ENCODE measurements around the gene PNP. TPM values are rescaled to one million over a fixed set of nuclear protein-coding genes. Genes with fewer than 3 reads are reported as not detected.

Gene PNP
- total and polyA plus RNA-seq, 8 donors: 6.2 to 24.0 (median 9.2) TPM

GRCh38 chr14:20508367-20508766 is 39.2 kb downstream of the PNP start:
- WGBS, 2 donors: 81 to 88% methylated on average over 8 of the region's 8 CpGs
- Histone ChIP-seq H3K36me3 (no peaks in the 10 kb centered on the region), H3K27me3 (no peaks in the 10 kb centered on the region), H3K27ac (no peak overlapping the region), H3K9me3 (no peaks in the 10 kb centered on the region), H3K4me3 (no peak overlapping the region), H3K4me1 (no peaks in the 10 kb centered on the region)
- intact Hi-C loops (cut with DNase I): no loop called here
- no peak for TF ChIP-seq CTCF (IDR thresholded peaks at IDR 0.05)
- ATAC-seq (no peak), FAIRE-seq (no peak), DNase-seq (no peak)

GRCh38 chr14:20512177-20512905 is 43.1 kb downstream of the PNP start:
- no peak overlapping the region for H3K27ac ChIP-seq
- TF ChIP-seq CTCF (IDR thresholded peaks at IDR 0.05): no peak
- no peak for FAIRE-seq
- H3K4me1 ChIP-seq: no peaks in the 10 kb centered on the region
- no peak overlapping the region for H3K4me3 ChIP-seq
- no peak for DNase-seq
- intact Hi-C loops (cut with DNase I): no loop called here
- WGBS, 2 donors: 46 to 54% methylated on average over 7 of the region's 7 CpGs
- H3K27me3 ChIP-seq: no peaks in the 10 kb centered on the region
- H3K36me3 ChIP-seq: no peaks in the 10 kb centered on the region
- ATAC-seq: no peak
- no peaks in the 10 kb centered on the region for H3K9me3 ChIP-seq

- H3K36me3 ChIP-seq: no peaks in the 10 kb centered on the region
- intact Hi-C loops (cut with DNase I): no loop called here
- FAIRE-seq (no peak), ATAC-seq (no peak), DNase-seq (no peak)
- H3K4me3 ChIP-seq: no peak overlapping the region
- TF ChIP-seq CTCF (IDR thresholded peaks at IDR 0.05): no peak
- 54% methylated on average over 4 of the region's 4 CpGs for WGBS, 2 donors
- H3K4me1 ChIP-seq: no peaks in the 10 kb centered on the region
- no peaks in the 10 kb centered on the region for H3K27me3 ChIP-seq
- H3K27ac ChIP-seq: no peak overlapping the region
- H3K9me3 ChIP-seq: no peaks in the 10 kb centered on the region
Observed at GRCh38 chr14:20515846-20516245, 46.6 kb downstream of the PNP start.

GRCh38 chr14:20516921-20517320 is 47.7 kb downstream of the PNP start:
- Histone ChIP-seq H3K27ac (no peak overlapping the region), H3K27me3 (no peaks in the 10 kb centered on the region), H3K4me1 (no peaks in the 10 kb centered on the region), H3K9me3 (no peaks in the 10 kb centered on the region), H3K36me3 (no peaks in the 10 kb centered on the region), H3K4me3 (no peak overlapping the region)
- FAIRE-seq: no peak
- no peak for DNase-seq
- ATAC-seq: no peak
- no peak for TF ChIP-seq CTCF (IDR thresholded peaks at IDR 0.05)
- intact Hi-C loops (cut with DNase I): no loop called here
- WGBS, 2 donors: 73 to 74% methylated on average over 4 of the region's 4 CpGs

GRCh38 chr14:20522332-20522731 is 53.1 kb downstream of the PNP start:
- Histone ChIP-seq H3K9me3 (no peaks in the 10 kb centered on the region), H3K27me3 (peaks cover 0 to 3% (median 0%) of the 10 kb centered on the region in 4 donors), H3K4me1 (no peaks in the 10 kb centered on the region), H3K27ac (no peak overlapping the region), H3K36me3 (no peaks in the 10 kb centered on the region), H3K4me3 (no peak overlapping the region)
- WGBS, 2 donors: 49 to 62% methylated on average over 1 of the region's 1 CpG
- FAIRE-seq: no peak
- no peak for DNase-seq
- ATAC-seq: no peak
- intact Hi-C loops (cut with DNase I): no loop called here
- no peak for TF ChIP-seq CTCF (IDR thresholded peaks at IDR 0.05)
